GM23338 (cell line): ENCODE data around the gene NOVA1. TPM values are rescaled to one million over a fixed set of nuclear protein-coding genes. Genes with fewer than 3 reads are reported as not detected.

Experiments used
- ATAC-seq: fragments of 200-7000 bp; cut with Tn5 transposase; 3 replicates; pipeline ENCODE4 v1.9.1; 2020
- DNase-seq: peaks from one replicate; pipeline ENCODE4 v3.0.0-alpha.2; 2015; ENCODE audit warnings: low spot score
- H2AFZ ChIP-seq: fragments of 200-600 bp; sonication (generic); 2 replicates; pipeline ENCODE4 v1.8.0; 2016; ENCODE audit warnings: antibody characterized with exemption, mild to moderate bottlenecking, moderate library complexity
- H3F3A ChIP-seq: fragments of 200-600 bp; sonication (generic); replicated peaks from 2 replicates; pipeline ENCODE4 v1.8.0; 2017; ENCODE audit warnings: antibody characterized with exemption, mixed run types, low read depth
- H3K27ac ChIP-seq: fragments of 200-600 bp; sonication (generic); 2 replicates; pipeline ENCODE4 v1.6.1; 2016; ENCODE audit warnings: low read depth
- H3K27me3 ChIP-seq: fragments of 200-600 bp; sonication (generic); 2 replicates; pipeline ENCODE4 v1.8.0; 2016; ENCODE audit warnings: mild to moderate bottlenecking, mixed run types, moderate library complexity; ENCODE audit not compliant: insufficient read depth
- H3K36me3 ChIP-seq: fragments of 200-600 bp; sonication (generic); 2 replicates; pipeline ENCODE4 v1.8.0; 2016; ENCODE audit warnings: mild to moderate bottlenecking; ENCODE audit not compliant: insufficient read depth
- H3K4me1 ChIP-seq: fragments of 200-600 bp; sonication (generic); 2 replicates; pipeline ENCODE4 v1.8.0; 2016; ENCODE audit warnings: mild to moderate bottlenecking, moderate library complexity; ENCODE audit not compliant: insufficient read depth
- H3K4me2 ChIP-seq: fragments of 200-600 bp; sonication (generic); 2 replicates; pipeline ENCODE4 v1.7.1; 2017; ENCODE audit warnings: mixed run types
- H3K4me3 ChIP-seq: fragments of 200-600 bp; sonication (generic); 2 replicates; pipeline ENCODE4 v1.6.1; 2016; ENCODE audit warnings: mixed run types
- H3K79me2 ChIP-seq: fragments of 200-600 bp; sonication (generic); replicated peaks from 2 replicates; pipeline ENCODE4 v1.8.0; 2017; ENCODE audit warnings: mild to moderate bottlenecking; ENCODE audit not compliant: insufficient read depth
- H3K9me2 ChIP-seq: fragments of 200-600 bp; sonication (generic); 2 replicates; pipeline ENCODE4 v1.8.0; 2017; ENCODE audit not compliant: insufficient read depth
- H4K20me1 ChIP-seq: fragments of 200-600 bp; sonication (generic); replicated peaks from 2 replicates; pipeline ENCODE4 v1.8.0; 2017; ENCODE audit warnings: mild to moderate bottlenecking; ENCODE audit not compliant: insufficient read depth
- H3K27ac Mint-ChIP-seq: 2 replicates; pipeline ENCODE4 v1.8.0; 2020; ENCODE audit warnings: inconsistent platforms, mild to moderate bottlenecking, moderate library complexity, mixed read lengths
- H3K27me3 Mint-ChIP-seq: 3 replicates; pipeline ENCODE4 v1.8.0; 2022; ENCODE audit warnings: low read depth, mild to moderate bottlenecking, moderate library complexity, mixed read lengths, inconsistent platforms; ENCODE audit not compliant: insufficient read depth, poor library complexity
- H3K36me3 Mint-ChIP-seq: 3 replicates; pipeline ENCODE4 v1.8.0; 2021; ENCODE audit warnings: low read depth, mild to moderate bottlenecking, inconsistent platforms, moderate library complexity, mixed read lengths
- H3K4me1 Mint-ChIP-seq: 3 replicates; pipeline ENCODE4 v1.8.0; 2020; ENCODE audit warnings: mild to moderate bottlenecking, inconsistent platforms, mixed read lengths
- H3K4me3 Mint-ChIP-seq: 3 replicates; pipeline ENCODE4 v1.8.0; 2021; ENCODE audit warnings: moderate library complexity, mild to moderate bottlenecking, inconsistent platforms, mixed read lengths
- H3K9me3 Mint-ChIP-seq: 3 replicates; pipeline ENCODE4 v1.8.0; 2020; ENCODE audit warnings: moderate library complexity, mild to moderate bottlenecking, inconsistent platforms, mixed read lengths
- CREB1 ChIP-seq: fragments of 250-450 bp; sonication (Bioruptor Pico); IDR thresholded peaks from 2 replicates; pipeline ENCODE4 v1.5.0; 2020; ENCODE audit warnings: low read depth, mild to moderate bottlenecking, moderate library complexity
- EZH2 ChIP-seq: fragments of 200-600 bp; sonication (generic); IDR thresholded peaks from one replicate; pipeline ENCODE4 v1.8.0; 2017; ENCODE audit warnings: antibody characterized with exemption, mild to moderate bottlenecking, low read depth; ENCODE audit not compliant: unreplicated experiment
- EZH2phosphoT487 ChIP-seq: fragments of 200-600 bp; sonication (generic); IDR thresholded peaks from one replicate; pipeline ENCODE4 v1.8.1; 2018; ENCODE audit warnings: antibody characterized with exemption; ENCODE audit not compliant: unreplicated experiment
- JUNB ChIP-seq: IDR thresholded peaks from one replicate; pipeline ENCODE4 v1.6.1; 2016; ENCODE audit warnings: antibody characterized with exemption; ENCODE audit not compliant: unreplicated experiment
- STAT1 ChIP-seq: IDR thresholded peaks from one replicate; pipeline ENCODE4 v1.6.1; 2016; ENCODE audit warnings: antibody characterized with exemption; ENCODE audit not compliant: unreplicated experiment
- ZNF114 ChIP-seq: fragments of 250-450 bp; sonication (Bioruptor Pico); IDR thresholded peaks from 2 replicates; pipeline ENCODE4 v1.5.0; 2020; ENCODE audit warnings: mild to moderate bottlenecking, moderate library complexity
- ZNF331 ChIP-seq: fragments of 250-450 bp; sonication (Bioruptor Pico); IDR thresholded peaks from 2 replicates; pipeline ENCODE4 v1.5.0; 2020; ENCODE audit warnings: low read depth, mild to moderate bottlenecking, moderate library complexity
- polyA plus RNA-seq: library from polyadenylated mRNA; unstranded; fragments of >200 nt; fragmentation: Nextera tagmentation; extraction: Ambion mirVana; gene quantifications from 2 replicates; pipeline ENCODE4 v1.2.1, GENCODE V29; 2016
- total RNA-seq: library from RNA; depleted of rRNA; stranded (reverse); fragments of >200 nt; shearing (Covaris generic); gene quantifications from 2 replicates; pipeline ENCODE4 v1.2.3, GENCODE V29; 2014
- TF ChIP-seq, protein P1 (sequence below): fragments of 250-450 bp; sonication (Bioruptor Pico); IDR thresholded peaks from 2 replicates; pipeline ENCODE4 v1.5.0; 2020; ENCODE audit warnings: mild to moderate bottlenecking, moderate library complexity
- TF ChIP-seq, protein P2 (sequence below): IDR thresholded peaks from one replicate; pipeline ENCODE4 v1.6.1; 2018; ENCODE audit warnings: antibody characterized with exemption; ENCODE audit not compliant: unreplicated experiment

NOVA1 gene
- total and polyA plus RNA-seq, 2 experiments from 2014 or later = 8.1 to 11.6 TPM

- Histone ChIP-seq H3K36me3 (no peaks in the 10 kb centered on the region), H3K4me3 (no peak overlapping the region), H4K20me1 (no peaks in the 10 kb centered on the region), H3F3A (no peaks in the 10 kb centered on the region), H3K4me2 (no peak overlapping the region), H3K9me2 (no peaks in the 10 kb centered on the region), H3K27me3 (no peaks in the 10 kb centered on the region), H2AFZ (no peak overlapping the region), H3K27ac (no peak overlapping the region), H3K79me2 (no peaks in the 10 kb centered on the region), H3K4me1 (no peaks in the 10 kb centered on the region)
- ATAC-seq (no peak), DNase-seq (no peak)
- Mint-ChIP-seq H3K27ac (no peak overlapping the region), H3K4me3 (no peak overlapping the region), H3K36me3 (peaks cover 10% of the 10 kb centered on the region; the same call in 2 of the 3 replicates), H3K9me3 (no peaks in the 10 kb centered on the region; the same call in 1 of the 3 replicates), H3K27me3 (no peaks in the 10 kb centered on the region), H3K4me1 (peaks cover 13% of the 10 kb centered on the region; the same call in 2 of the 3 replicates)
- no peak for TF ChIP-seq EZH2
- no peak for TF ChIP-seq JUNB
- TF ChIP-seq, protein P1, sequence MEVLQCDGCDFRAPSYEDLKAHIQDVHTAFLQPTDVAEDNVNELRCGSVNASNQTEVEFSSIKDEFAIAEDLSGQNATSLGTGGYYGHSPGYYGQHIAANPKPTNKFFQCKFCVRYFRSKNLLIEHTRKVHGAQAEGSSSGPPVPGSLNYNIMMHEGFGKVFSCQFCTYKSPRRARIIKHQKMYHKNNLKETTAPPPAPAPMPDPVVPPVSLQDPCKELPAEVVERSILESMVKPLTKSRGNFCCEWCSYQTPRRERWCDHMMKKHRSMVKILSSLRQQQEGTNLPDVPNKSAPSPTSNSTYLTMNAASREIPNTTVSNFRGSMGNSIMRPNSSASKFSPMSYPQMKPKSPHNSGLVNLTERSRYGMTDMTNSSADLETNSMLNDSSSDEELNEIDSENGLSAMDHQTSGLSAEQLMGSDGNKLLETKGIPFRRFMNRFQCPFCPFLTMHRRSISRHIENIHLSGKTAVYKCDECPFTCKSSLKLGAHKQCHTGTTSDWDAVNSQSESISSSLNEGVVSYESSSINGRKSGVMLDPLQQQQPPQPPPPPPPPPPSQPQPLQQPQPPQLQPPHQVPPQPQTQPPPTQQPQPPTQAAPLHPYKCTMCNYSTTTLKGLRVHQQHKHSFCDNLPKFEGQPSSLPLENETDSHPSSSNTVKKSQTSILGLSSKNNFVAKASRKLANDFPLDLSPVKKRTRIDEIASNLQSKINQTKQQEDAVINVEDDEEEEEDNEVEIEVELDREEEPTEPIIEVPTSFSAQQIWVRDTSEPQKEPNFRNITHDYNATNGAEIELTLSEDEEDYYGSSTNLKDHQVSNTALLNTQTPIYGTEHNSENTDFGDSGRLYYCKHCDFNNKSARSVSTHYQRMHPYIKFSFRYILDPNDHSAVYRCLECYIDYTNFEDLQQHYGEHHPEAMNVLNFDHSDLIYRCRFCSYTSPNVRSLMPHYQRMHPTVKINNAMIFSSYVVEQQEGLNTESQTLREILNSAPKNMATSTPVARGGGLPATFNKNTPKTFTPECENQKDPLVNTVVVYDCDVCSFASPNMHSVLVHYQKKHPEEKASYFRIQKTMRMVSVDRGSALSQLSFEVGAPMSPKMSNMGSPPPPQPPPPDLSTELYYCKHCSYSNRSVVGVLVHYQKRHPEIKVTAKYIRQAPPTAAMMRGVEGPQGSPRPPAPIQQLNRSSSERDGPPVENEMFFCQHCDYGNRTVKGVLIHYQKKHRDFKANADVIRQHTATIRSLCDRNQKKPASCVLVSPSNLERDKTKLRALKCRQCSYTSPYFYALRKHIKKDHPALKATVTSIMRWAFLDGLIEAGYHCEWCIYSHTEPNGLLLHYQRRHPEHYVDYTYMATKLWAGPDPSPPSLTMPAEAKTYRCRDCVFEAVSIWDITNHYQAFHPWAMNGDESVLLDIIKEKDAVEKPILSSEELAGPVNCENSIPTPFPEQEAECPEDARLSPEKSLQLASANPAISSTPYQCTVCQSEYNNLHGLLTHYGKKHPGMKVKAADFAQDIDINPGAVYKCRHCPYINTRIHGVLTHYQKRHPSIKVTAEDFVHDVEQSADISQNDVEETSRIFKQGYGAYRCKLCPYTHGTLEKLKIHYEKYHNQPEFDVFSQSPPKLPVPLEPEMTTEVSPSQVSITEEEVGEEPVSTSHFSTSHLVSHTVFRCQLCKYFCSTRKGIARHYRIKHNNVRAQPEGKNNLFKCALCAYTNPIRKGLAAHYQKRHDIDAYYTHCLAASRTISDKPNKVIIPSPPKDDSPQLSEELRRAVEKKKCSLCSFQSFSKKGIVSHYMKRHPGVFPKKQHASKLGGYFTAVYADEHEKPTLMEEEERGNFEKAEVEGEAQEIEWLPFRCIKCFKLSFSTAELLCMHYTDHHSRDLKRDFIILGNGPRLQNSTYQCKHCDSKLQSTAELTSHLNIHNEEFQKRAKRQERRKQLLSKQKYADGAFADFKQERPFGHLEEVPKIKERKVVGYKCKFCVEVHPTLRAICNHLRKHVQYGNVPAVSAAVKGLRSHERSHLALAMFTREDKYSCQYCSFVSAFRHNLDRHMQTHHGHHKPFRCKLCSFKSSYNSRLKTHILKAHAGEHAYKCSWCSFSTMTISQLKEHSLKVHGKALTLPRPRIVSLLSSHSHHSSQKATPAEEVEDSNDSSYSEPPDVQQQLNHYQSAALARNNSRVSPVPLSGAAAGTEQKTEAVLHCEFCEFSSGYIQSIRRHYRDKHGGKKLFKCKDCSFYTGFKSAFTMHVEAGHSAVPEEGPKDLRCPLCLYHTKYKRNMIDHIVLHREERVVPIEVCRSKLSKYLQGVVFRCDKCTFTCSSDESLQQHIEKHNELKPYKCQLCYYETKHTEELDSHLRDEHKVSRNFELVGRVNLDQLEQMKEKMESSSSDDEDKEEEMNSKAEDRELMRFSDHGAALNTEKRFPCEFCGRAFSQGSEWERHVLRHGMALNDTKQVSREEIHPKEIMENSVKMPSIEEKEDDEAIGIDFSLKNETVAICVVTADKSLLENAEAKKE (CRISPR knock-in tag) = no peak
- no peak for TF ChIP-seq ZNF114 (CRISPR knock-in tag)
- no peak for TF ChIP-seq EZH2phosphoT487
- no peak for TF ChIP-seq CREB1 (CRISPR knock-in tag)
- no peak for TF ChIP-seq ZNF331 (CRISPR knock-in tag)
- TF ChIP-seq STAT1 = no peak
- TF ChIP-seq, protein P2, sequence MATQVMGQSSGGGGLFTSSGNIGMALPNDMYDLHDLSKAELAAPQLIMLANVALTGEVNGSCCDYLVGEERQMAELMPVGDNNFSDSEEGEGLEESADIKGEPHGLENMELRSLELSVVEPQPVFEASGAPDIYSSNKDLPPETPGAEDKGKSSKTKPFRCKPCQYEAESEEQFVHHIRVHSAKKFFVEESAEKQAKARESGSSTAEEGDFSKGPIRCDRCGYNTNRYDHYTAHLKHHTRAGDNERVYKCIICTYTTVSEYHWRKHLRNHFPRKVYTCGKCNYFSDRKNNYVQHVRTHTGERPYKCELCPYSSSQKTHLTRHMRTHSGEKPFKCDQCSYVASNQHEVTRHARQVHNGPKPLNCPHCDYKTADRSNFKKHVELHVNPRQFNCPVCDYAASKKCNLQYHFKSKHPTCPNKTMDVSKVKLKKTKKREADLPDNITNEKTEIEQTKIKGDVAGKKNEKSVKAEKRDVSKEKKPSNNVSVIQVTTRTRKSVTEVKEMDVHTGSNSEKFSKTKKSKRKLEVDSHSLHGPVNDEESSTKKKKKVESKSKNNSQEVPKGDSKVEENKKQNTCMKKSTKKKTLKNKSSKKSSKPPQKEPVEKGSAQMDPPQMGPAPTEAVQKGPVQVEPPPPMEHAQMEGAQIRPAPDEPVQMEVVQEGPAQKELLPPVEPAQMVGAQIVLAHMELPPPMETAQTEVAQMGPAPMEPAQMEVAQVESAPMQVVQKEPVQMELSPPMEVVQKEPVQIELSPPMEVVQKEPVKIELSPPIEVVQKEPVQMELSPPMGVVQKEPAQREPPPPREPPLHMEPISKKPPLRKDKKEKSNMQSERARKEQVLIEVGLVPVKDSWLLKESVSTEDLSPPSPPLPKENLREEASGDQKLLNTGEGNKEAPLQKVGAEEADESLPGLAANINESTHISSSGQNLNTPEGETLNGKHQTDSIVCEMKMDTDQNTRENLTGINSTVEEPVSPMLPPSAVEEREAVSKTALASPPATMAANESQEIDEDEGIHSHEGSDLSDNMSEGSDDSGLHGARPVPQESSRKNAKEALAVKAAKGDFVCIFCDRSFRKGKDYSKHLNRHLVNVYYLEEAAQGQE = no peak
These were observed 98.3 kb downstream of the NOVA1 start for GRCh38 chr14:26499546-26499945.
